ENCODE data around the gene ADARB2. TPM values are rescaled to one million over a fixed set of nuclear protein-coding genes. Genes with fewer than 3 reads are reported as not detected.
"Not testable (repeated sequence)": the region's sequence is repeated elsewhere in the genome, so short reads cannot be mapped to it uniquely, and the experiment has no call there.

Gene ADARB2
- total and polyA plus RNA-seq, 2 experiments from 2014 or later: 1.6 to 3.1 TPM

DNA sequence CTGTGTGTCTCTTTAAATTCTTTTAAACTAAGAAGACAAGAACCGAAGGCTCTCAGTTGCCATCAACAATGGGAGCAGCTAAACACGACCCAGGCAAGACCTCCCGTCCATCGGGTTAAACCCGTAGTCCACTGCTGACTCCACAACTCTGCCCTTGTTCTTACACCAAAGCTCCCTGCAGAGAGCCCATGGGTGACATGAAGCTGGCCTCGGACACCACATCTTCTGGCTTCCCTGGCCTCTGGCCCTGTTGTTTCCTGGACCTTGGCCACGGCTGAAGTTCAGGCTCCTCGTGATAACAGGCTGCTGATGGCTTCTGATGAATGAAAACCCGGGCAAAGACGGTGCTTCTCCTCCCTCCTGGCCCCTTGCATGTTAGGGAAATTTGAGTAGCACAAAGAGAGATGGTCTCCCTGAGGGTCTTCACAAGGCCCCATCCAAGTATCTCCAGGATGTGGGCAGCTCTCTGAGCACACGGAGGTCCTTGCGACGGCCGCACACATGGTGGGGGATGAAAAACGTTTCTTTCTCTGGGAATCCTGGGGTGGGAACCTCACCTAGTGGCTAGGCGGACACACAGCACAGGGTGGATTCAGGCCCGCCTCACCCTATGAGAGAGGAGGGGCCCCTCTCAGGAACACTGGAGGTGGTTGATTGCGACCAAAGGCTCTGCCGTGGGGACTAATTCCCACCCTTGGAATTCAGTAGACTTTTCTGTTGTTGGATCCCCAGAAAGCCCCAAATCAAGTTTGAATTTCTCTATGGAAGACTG is 271.1 kb downstream of the ADARB2 start:
- no peaks in the 10 kb centered on the region for H3K36me3 ChIP-seq
- no peak overlapping the region for H3K27ac ChIP-seq
- TF ChIP-seq, protein P1, sequence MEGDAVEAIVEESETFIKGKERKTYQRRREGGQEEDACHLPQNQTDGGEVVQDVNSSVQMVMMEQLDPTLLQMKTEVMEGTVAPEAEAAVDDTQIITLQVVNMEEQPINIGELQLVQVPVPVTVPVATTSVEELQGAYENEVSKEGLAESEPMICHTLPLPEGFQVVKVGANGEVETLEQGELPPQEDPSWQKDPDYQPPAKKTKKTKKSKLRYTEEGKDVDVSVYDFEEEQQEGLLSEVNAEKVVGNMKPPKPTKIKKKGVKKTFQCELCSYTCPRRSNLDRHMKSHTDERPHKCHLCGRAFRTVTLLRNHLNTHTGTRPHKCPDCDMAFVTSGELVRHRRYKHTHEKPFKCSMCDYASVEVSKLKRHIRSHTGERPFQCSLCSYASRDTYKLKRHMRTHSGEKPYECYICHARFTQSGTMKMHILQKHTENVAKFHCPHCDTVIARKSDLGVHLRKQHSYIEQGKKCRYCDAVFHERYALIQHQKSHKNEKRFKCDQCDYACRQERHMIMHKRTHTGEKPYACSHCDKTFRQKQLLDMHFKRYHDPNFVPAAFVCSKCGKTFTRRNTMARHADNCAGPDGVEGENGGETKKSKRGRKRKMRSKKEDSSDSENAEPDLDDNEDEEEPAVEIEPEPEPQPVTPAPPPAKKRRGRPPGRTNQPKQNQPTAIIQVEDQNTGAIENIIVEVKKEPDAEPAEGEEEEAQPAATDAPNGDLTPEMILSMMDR (IDR thresholded peaks at IDR 0.05; ENCODE audit: low read depth, low read length): no peak
- peaks cover 11% of the 10 kb centered on the region for H3K4me1 ChIP-seq (ENCODE audit: low read depth)
- no peaks in the 10 kb centered on the region for H3K27me3 ChIP-seq
- H3K4me3 ChIP-seq: no peak overlapping the region
- H3K9me3 ChIP-seq (ENCODE audit: low read depth): no peaks in the 10 kb centered on the region
- DNase-seq (ENCODE audit: low read depth in 1 of 2, low spot score in 1 of 2): no peak

DNA sequence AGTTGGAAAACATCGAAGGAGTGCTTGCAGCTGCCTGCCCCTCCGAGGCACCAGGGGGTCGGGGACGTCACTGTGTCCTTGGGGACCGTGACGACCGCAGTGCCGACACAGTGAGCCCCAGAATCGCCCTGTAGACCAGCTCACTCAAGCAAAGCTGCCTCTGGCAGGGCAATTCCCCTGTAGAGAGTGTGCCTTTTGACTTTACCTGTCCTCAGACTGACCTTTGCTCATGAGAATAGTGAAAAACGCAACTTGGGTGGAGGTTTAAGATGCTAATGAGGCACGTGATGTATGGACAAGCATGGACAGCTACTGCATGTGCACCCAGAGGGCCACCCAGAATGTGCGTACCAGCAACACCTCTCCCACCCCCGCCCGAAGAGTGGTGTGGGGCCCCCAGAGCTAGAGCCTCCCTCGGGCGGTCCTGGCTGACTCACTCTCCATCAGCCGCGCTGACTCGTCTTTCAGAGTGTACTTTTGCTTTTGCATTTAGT is 271.9 kb downstream of the ADARB2 start:
- peaks cover 11% of the 10 kb centered on the region for H3K4me1 ChIP-seq (ENCODE audit: low read depth)
- no peaks in the 10 kb centered on the region for H3K27me3 ChIP-seq
- no peaks in the 10 kb centered on the region for H3K9me3 ChIP-seq (ENCODE audit: low read depth)
- no peak overlapping the region for H3K4me3 ChIP-seq
- TF ChIP-seq, protein P1 (IDR thresholded peaks at IDR 0.05; ENCODE audit: low read depth, low read length): no peak
- peak overlapping the region; percentile 55 for H3K27ac ChIP-seq
- no peak for DNase-seq (ENCODE audit: low read depth in 1 of 2, low spot score in 1 of 2)
- H3K36me3 ChIP-seq: no peaks in the 10 kb centered on the region

DNA sequence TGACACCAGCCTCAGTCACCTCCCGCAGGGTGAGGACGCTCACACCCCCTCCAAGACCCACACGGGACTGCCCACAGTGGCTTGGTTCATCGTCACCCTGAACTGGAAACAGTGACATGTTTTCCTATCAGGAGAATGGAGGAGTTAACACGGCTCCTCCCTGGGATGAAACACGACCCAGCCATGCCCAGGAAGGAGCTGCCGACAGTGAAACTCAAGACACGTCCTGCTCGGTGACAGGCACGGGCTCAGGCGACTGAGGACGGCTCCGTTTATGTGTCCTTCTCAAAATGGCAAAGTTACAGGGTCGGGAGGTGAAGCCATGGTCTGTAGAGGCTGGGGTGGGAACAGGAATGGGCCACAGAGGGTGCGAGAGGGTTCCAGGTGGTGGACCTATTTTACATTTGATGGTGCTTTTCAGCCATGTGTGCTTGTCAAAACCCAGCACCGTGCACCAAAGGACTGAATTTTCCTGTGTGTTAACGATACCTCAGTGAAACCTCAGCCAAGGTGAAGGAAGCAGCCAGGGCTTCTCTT is 272.4 kb downstream of the ADARB2 start:
- no peaks in the 10 kb centered on the region for H3K9me3 ChIP-seq (ENCODE audit: low read depth)
- DNase-seq (ENCODE audit: low read depth in 1 of 2, low spot score in 1 of 2): peak in 1 of 2 donors; percentile 66
- H3K36me3 ChIP-seq: no peaks in the 10 kb centered on the region
- H3K4me3 ChIP-seq: no peak overlapping the region
- peak overlapping the region; percentile 55 for H3K27ac ChIP-seq
- no peaks in the 10 kb centered on the region for H3K27me3 ChIP-seq
- TF ChIP-seq, protein P1 (IDR thresholded peaks at IDR 0.05; ENCODE audit: low read depth, low read length): no peak
- H3K4me1 ChIP-seq (ENCODE audit: low read depth): peaks cover 11% of the 10 kb centered on the region

DNA sequence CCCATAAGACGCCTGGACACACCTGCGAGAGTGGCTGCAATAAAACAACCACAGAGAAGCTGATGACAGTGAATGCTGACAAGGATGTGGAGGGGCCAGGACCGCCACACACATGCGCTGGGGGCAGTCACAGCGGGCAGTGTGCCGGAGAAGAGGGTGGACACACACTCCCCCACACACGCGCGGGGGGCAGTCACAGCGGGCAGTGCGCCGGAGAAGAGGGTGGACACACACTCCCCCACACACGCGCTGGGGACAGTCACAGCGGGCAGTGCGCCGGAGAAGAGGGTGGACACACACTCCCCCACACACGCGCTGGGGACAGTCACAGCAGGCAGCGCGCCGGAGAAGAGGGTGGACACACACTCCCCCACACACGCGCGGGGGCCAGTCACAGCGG is 273.4 kb downstream of the ADARB2 start:
- DNase-seq (ENCODE audit: low read depth in 1 of 2, low spot score in 1 of 2); H3K27me3 ChIP-seq; H3K36me3 ChIP-seq; H3K4me3 ChIP-seq; H3K27ac ChIP-seq; H3K9me3 ChIP-seq (ENCODE audit: low read depth): not testable (repeated sequence)
- peaks cover 11% of the 10 kb centered on the region for H3K4me1 ChIP-seq (ENCODE audit: low read depth)

DNA sequence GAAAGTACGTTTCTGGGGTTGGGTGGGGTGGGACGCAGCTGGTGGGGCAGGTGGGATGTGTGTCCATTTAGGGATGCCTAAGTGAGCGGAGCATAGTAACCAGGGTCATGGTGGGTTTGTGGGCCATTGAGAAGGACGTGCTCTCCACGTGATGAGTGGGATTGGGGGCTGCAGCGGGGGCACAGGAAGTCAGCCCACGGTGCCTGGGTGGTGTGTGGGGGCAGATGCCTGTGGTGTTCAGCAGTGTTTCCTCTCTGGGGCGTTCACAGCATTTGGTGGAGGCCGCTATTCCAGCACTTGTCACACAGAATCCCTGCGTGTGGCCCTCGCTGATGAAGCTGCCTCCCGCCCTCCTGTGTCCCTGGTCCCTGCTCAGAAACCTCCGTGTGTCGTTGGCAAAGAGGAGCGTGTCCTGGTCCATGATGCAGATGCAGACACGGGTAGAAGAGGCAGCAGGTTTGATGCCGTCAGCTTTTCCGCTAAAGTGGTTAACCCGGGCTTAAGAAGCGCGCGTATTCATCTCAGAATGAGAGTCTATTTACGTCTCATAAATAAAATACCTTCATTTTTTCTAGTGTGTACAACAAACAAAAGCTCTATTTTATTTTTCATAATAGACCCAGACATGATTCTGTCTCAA is 274.2 kb downstream of the ADARB2 start:
- TF ChIP-seq, protein P1 (IDR thresholded peaks at IDR 0.05; ENCODE audit: low read depth, low read length): no peak
- H3K27ac ChIP-seq: no peak overlapping the region
- H3K4me1 ChIP-seq (ENCODE audit: low read depth): peaks cover 11% of the 10 kb centered on the region
- DNase-seq (ENCODE audit: low read depth in 1 of 2, low spot score in 1 of 2): no peak
- H3K4me3 ChIP-seq: no peak overlapping the region
- no peaks in the 10 kb centered on the region for H3K27me3 ChIP-seq
- H3K36me3 ChIP-seq: no peaks in the 10 kb centered on the region
- no peaks in the 10 kb centered on the region for H3K9me3 ChIP-seq (ENCODE audit: low read depth)

DNA sequence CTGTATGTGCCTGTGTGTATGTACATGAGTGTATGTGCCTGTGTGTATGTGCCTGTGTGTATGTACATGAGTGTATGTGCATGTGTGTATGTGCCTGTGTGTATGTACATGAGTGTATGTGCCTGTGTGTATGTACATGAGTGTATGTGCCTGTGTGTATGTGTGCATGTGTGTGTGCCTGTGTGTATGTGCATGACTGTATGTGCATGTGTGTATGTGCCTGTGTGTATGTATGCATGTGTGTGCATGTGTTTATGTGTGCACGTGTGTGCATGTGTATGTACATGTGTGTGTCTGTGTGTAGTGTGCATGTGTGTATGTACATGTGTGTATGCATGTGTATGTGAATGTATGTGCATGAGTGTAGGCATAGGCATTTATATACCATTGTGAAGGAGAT is 274.8 kb downstream of the ADARB2 start:
- Histone ChIP-seq H3K4me3 (no peak overlapping the region), H3K27ac (no peak overlapping the region), H3K9me3 (ENCODE audit: low read depth) (no peaks in the 10 kb centered on the region), H3K36me3 (no peaks in the 10 kb centered on the region), H3K27me3 (no peaks in the 10 kb centered on the region), H3K4me1 (ENCODE audit: low read depth) (peaks cover 11% of the 10 kb centered on the region)
- no peak for DNase-seq (ENCODE audit: low read depth in 1 of 2, low spot score in 1 of 2)
- TF ChIP-seq, protein P1 (IDR thresholded peaks at IDR 0.05; ENCODE audit: low read depth, low read length): no peak
